HL-60 (cell line): ENCODE data around the gene ZSWIM6.

Experiments used
- REST ChIP-seq: IDR thresholded peaks from 2 replicates; pipeline ENCODE4 v1.6.1; 2012; ENCODE audit warnings: low read depth; ENCODE audit not compliant: insufficient replicate concordance
- TF ChIP-seq, protein P1 (sequence below): IDR thresholded peaks from one replicate; pipeline ENCODE4 v1.5.1; 2011; ENCODE audit warnings: low read length, control low read depth, inconsistent platforms; ENCODE audit not compliant: insufficient read depth

DNA sequence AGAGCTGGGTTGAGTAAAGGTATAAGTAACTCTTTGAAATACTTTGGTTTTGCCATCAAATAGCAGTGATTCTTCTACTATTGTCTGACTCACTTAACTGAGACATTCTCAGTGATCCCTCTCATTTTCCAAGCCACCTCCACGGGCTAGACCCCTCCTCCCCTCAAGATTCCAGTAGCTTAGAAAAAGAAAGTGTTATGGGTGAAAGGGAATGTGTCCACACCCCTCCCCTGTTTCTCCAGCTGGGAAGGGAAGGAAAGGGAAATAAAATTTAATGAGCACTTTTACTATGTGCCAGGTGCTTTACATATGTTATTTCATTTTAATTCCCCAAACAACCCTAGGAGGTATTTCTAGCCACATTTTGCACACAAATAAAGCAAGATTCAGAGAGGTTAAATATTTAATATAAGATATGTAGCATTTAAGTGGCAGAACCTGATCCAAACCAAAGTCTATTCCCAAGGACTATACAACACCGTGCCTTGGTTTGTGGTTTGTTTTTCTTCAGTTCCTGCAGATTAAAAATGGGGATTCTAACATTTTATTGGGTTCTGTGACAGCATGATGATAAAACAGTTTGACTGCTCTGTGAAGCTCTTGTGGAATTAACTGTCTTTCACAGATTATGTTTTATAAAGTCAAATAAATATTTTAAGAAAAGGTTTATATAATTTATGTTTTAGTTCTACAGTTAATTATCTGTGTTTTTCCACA lies 135.9 kb downstream of the ZSWIM6 start:
- TF ChIP-seq REST: no peak
- TF ChIP-seq, protein P1, sequence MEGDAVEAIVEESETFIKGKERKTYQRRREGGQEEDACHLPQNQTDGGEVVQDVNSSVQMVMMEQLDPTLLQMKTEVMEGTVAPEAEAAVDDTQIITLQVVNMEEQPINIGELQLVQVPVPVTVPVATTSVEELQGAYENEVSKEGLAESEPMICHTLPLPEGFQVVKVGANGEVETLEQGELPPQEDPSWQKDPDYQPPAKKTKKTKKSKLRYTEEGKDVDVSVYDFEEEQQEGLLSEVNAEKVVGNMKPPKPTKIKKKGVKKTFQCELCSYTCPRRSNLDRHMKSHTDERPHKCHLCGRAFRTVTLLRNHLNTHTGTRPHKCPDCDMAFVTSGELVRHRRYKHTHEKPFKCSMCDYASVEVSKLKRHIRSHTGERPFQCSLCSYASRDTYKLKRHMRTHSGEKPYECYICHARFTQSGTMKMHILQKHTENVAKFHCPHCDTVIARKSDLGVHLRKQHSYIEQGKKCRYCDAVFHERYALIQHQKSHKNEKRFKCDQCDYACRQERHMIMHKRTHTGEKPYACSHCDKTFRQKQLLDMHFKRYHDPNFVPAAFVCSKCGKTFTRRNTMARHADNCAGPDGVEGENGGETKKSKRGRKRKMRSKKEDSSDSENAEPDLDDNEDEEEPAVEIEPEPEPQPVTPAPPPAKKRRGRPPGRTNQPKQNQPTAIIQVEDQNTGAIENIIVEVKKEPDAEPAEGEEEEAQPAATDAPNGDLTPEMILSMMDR: no peak
